Caco-2 (cell line): ENCODE data around the gene EMILIN1. TPM values are rescaled to one million over a fixed set of nuclear protein-coding genes. Genes with fewer than 3 reads are reported as not detected.

Experiments used
- BruUV-seq: library from RNA; stranded (reverse); fragments of 400-500 nt; replicated peaks from 2 replicates; lab custom pipeline; 2021; lab: Mats Ljungman, UMichigan
- CTCF ChIA-PET: fragments of 300-600 bp; sonication (Branson Sonifier 250); formaldehyde crosslinking; loops from one replicate; lab custom pipeline; 2022; ENCODE audit warnings: antibody characterized with exemption; lab: Charles Lee
- POLR2A ChIA-PET: fragments of 300-600 bp; sonication (Branson Sonifier 250); formaldehyde crosslinking; loops from one replicate; lab custom pipeline; 2022; ENCODE audit warnings: antibody characterized with exemption; lab: Charles Lee
- DNase-seq, 2 experiments: peaks; one replicate each; pipeline versions ENCODE4 v3.0.0 to v3.0.0-alpha.2; 2020 to 2022
- H3K27me3 ChIP-seq: replicated peaks from 2 replicates; pipeline ENCODE4 v1.6.0; 2011; ENCODE audit warnings: low read length; ENCODE audit not compliant: control insufficient read depth, insufficient read depth
- H3K36me3 ChIP-seq: 2 replicates; pipeline ENCODE4 v1.5.1; 2011; ENCODE audit warnings: low read length; ENCODE audit not compliant: control insufficient read depth, insufficient read depth
- H3K4me1 ChIP-seq: fragments of 250-450 bp; sonication (Bioruptor Pico); 2 replicates; pipeline ENCODE4 v1.5.1; 2020; ENCODE audit warnings: mild to moderate bottlenecking
- H3K4me3 ChIP-seq: 2 replicates; pipeline ENCODE4 v1.5.1; 2011; ENCODE audit warnings: low read depth, mild to moderate bottlenecking, control low read depth, low read length
- H3K9me3 ChIP-seq: fragments of 250-450 bp; sonication (Bioruptor Pico); 2 replicates; pipeline ENCODE4 v1.5.1; 2020; ENCODE audit warnings: mild to moderate bottlenecking, moderate library complexity
- H3K27ac Mint-ChIP-seq: one replicate; pipeline ENCODE4 v1.8.0; 2022; ENCODE audit warnings: mixed read lengths; ENCODE audit not compliant: unreplicated experiment
- H3K27me3 Mint-ChIP-seq: one replicate; pipeline ENCODE4 v1.8.0; 2022; ENCODE audit warnings: mixed read lengths; ENCODE audit not compliant: insufficient read depth, unreplicated experiment
- H3K36me3 Mint-ChIP-seq: one replicate; pipeline ENCODE4 v1.8.0; 2022; ENCODE audit warnings: mild to moderate bottlenecking, mixed read lengths; ENCODE audit not compliant: insufficient read depth, unreplicated experiment
- H3K4me1 Mint-ChIP-seq: one replicate; pipeline ENCODE4 v1.8.0; 2022; ENCODE audit warnings: low read depth, mixed read lengths; ENCODE audit not compliant: unreplicated experiment
- H3K4me3 Mint-ChIP-seq: one replicate; pipeline ENCODE4 v1.8.0; 2022; ENCODE audit warnings: mild to moderate bottlenecking, moderate library complexity, mixed read lengths; ENCODE audit not compliant: unreplicated experiment
- H3K9me3 Mint-ChIP-seq: one replicate; pipeline ENCODE4 v1.8.0; 2022; ENCODE audit warnings: mixed read lengths; ENCODE audit not compliant: unreplicated experiment
- intact Hi-C: fragments of 100-400 bp; cut with micrococcal nuclease; formaldehyde crosslinking; loops from one replicate; pipeline ENCODE4 v1.10.0; 2022; ENCODE audit not compliant: unreplicated experiment
- total RNA-seq: library from RNA; stranded (reverse); gene quantifications from 2 replicates; pipeline ENCODE4 v1.2.3, GENCODE V29; 2022
- TF ChIP-seq, protein P1 (sequence below), 2 experiments: fragments of 200-600 bp in 1 of 2; IDR thresholded peaks; 1 replicate in 1 of 2; 2 replicates in 1 of 2; pipeline versions ENCODE4 v1.5.1 to v1.8.0; 2011 to 2022; ENCODE audit warnings: antibody characterized with exemption in 1 of 2, control low read depth in 1 of 2, inconsistent platforms in 1 of 2, low read depth in 1 of 2, low read length in 1 of 2, mild to moderate bottlenecking in 1 of 2, moderate library complexity in 1 of 2; ENCODE audit not compliant: insufficient read depth in 1 of 2, severe bottlenecking in 1 of 2, unreplicated experiment in 1 of 2

Gene EMILIN1
- total RNA-seq, 1 experiment from 2014 or later: 0.43 TPM

GRCh38 chr2:27082773-27083409 is 4.5 kb downstream of the EMILIN1 start:
- peaks cover 21% of the 10 kb centered on the region for H3K4me1 Mint-ChIP-seq
- no peak for DNase-seq
- Histone ChIP-seq H3K9me3 (no peaks in the 10 kb centered on the region), H3K4me1 (peaks cover 7% of the 10 kb centered on the region), H3K4me3 (no peak overlapping the region), H3K27me3 (no peaks in the 10 kb centered on the region), H3K36me3 (no peaks in the 10 kb centered on the region)
- BruUV-seq: no TSS peak
- peaks cover 6% of the 10 kb centered on the region for H3K36me3 Mint-ChIP-seq
- ChIA-PET POLR2A (no interaction called here), CTCF (interaction anchor here (1.0 to 2.1 kb wide), 3 partner anchors 11 to 33 kb away, joined by 4 to 19 read pairs (median 5); partner anchors contain the start of gene OST4)
- no peak overlapping the region for H3K4me3 Mint-ChIP-seq
- H3K27ac Mint-ChIP-seq: no peak overlapping the region
- TF ChIP-seq, protein P1, sequence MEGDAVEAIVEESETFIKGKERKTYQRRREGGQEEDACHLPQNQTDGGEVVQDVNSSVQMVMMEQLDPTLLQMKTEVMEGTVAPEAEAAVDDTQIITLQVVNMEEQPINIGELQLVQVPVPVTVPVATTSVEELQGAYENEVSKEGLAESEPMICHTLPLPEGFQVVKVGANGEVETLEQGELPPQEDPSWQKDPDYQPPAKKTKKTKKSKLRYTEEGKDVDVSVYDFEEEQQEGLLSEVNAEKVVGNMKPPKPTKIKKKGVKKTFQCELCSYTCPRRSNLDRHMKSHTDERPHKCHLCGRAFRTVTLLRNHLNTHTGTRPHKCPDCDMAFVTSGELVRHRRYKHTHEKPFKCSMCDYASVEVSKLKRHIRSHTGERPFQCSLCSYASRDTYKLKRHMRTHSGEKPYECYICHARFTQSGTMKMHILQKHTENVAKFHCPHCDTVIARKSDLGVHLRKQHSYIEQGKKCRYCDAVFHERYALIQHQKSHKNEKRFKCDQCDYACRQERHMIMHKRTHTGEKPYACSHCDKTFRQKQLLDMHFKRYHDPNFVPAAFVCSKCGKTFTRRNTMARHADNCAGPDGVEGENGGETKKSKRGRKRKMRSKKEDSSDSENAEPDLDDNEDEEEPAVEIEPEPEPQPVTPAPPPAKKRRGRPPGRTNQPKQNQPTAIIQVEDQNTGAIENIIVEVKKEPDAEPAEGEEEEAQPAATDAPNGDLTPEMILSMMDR (IDR thresholded peaks at IDR 0.05; ENCODE audit: insufficient read depth in 1 of 2, low read depth in 1 of 2, low read length in 1 of 2, severe bottlenecking in 1 of 2, unreplicated experiment in 1 of 2): no peak
- H3K27me3 Mint-ChIP-seq: peaks cover 2% of the 10 kb centered on the region
- no peaks in the 10 kb centered on the region for H3K9me3 Mint-ChIP-seq
- intact Hi-C loops: no loop called here

DNA sequence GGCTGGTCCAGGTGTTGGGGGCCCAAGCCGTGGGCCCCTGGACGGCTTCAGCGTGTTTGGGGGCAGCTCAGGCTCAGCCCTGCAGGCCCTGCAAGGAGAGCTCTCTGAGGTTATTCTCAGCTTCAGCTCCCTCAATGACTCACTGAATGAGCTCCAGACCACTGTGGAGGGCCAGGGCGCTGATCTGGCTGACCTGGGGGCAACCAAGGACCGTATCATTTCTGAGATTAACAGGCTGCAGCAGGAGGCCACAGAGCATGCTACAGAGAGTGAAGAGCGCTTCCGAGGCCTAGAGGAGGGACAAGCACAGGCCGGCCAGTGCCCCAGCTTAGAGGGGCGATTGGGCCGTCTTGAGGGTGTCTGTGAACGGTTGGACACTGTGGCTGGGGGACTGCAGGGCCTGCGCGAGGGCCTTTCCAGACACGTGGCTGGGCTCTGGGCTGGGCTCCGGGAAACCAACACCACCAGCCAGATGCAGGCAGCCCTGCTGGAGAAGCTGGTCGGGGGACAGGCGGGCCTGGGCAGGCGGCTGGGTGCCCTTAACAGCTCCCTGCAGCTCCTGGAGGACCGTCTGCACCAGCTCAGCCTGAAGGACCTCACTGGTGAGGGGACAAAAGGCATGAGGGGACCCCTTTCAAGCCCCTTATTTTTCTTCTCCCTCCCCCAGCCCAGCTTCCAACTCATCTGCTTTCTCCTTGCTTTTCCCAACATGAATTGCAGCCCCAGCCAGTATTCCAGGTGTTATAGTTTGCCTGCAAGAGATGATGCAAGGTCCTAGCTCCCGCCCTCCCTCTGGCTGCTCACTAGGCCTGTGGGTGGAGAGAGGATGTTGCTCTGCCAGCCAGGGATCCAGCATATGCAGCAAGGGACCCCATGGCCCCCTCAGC is 5.2 kb downstream of the EMILIN1 start:
- Mint-ChIP-seq H3K36me3 (peaks cover 6% of the 10 kb centered on the region), H3K4me1 (peaks cover 21% of the 10 kb centered on the region), H3K4me3 (no peak overlapping the region), H3K27ac (no peak overlapping the region), H3K9me3 (no peaks in the 10 kb centered on the region), H3K27me3 (no peaks in the 10 kb centered on the region)
- Histone ChIP-seq H3K27me3 (no peaks in the 10 kb centered on the region), H3K4me3 (no peak overlapping the region), H3K9me3 (no peaks in the 10 kb centered on the region), H3K4me1 (peaks cover 7% of the 10 kb centered on the region), H3K36me3 (no peaks in the 10 kb centered on the region)
- ChIA-PET POLR2A (interaction anchor here (0.8 kb wide), 1 partner anchor 12 kb away, joined by 3 read pairs; the partner anchor contains the start of gene OST4), CTCF (interaction anchor here (0.5 to 1.0 kb wide), 3 partner anchors 33 to 242 kb away, joined by 3 to 5 read pairs (median 4); no protein-coding TSS in a partner anchor)
- intact Hi-C loops: no loop called here
- TF ChIP-seq, protein P1 (IDR thresholded peaks at IDR 0.05; ENCODE audit: insufficient read depth in 1 of 2, low read depth in 1 of 2, low read length in 1 of 2, severe bottlenecking in 1 of 2, unreplicated experiment in 1 of 2): no peak
- no TSS peak for BruUV-seq
- DNase-seq: no peak
